IMR-90 (cell line): Measurements from ENCODE around the gene MAGI2. TPM values are rescaled to one million over a fixed set of nuclear protein-coding genes. Genes with fewer than 3 reads are reported as not detected.

Experiments
- ATAC-seq: fragments of 200-7000 bp; cut with Tn5 transposase; 2 replicates; pipeline ENCODE4 v1.9.1; 2020; ENCODE audit warnings: low read depth, mild to moderate bottlenecking, moderate library complexity
- BruUV-seq: library from RNA; stranded (reverse); fragments of 400-500 nt; replicated peaks from 2 replicates; lab custom pipeline; 2021; lab: Mats Ljungman, UMichigan
- CTCF ChIA-PET: fragments of 300-600 bp; formaldehyde crosslinking; extraction: SDS; loops from one replicate; lab custom pipeline; 2021; ENCODE audit warnings: antibody characterized with exemption; lab: Yijun Ruan, JAX
- POLR2A ChIA-PET: fragments of 300-600 bp; sonication (Branson Sonifier 250); formaldehyde crosslinking; loops from one replicate; lab custom pipeline; 2022; ENCODE audit warnings: antibody characterized with exemption; ENCODE audit not compliant: unreplicated experiment; lab: Charles Lee
- DNase-seq: peaks from one replicate; pipeline ENCODE4 v3.0.0; 2013
- H2AFZ ChIP-seq: replicated peaks from 2 replicates; pipeline ENCODE3; 2013; ENCODE audit warnings: low read length, mild to moderate bottlenecking; ENCODE audit not compliant: poor library complexity
- H2AK5ac ChIP-seq: 2 replicates; pipeline ENCODE4 v1.6.1; 2013; ENCODE audit warnings: low read depth, low read length, inconsistent platforms
- H2AK9ac ChIP-seq: replicated peaks from 2 replicates; pipeline ENCODE3; 2013; ENCODE audit warnings: mild to moderate bottlenecking, low read depth, low read length, moderate library complexity; ENCODE audit not compliant: poor library complexity
- H2BK120ac ChIP-seq: 2 replicates; pipeline ENCODE4 v1.6.1; 2013; ENCODE audit warnings: low read depth, low read length, inconsistent platforms
- H2BK15ac ChIP-seq: 3 replicates; pipeline ENCODE4 v1.6.1; 2013; ENCODE audit warnings: low read depth, low read length, inconsistent platforms
- H2BK20ac ChIP-seq: 2 replicates; pipeline ENCODE4 v1.6.1; 2013; ENCODE audit warnings: low read depth, mild to moderate bottlenecking, inconsistent platforms, low read length, moderate library complexity
- H2BK5ac ChIP-seq: 2 replicates; pipeline ENCODE4 v1.6.1; 2013; ENCODE audit warnings: mild to moderate bottlenecking, low read depth, low read length, inconsistent platforms; ENCODE audit not compliant: poor library complexity, severe bottlenecking
- H3K14ac ChIP-seq: replicated peaks from 2 replicates; pipeline ENCODE4 v1.6.1; 2013; ENCODE audit warnings: low read depth, low read length, inconsistent platforms
- H3K18ac ChIP-seq: 2 replicates; pipeline ENCODE4 v1.6.1; 2013; ENCODE audit warnings: low read depth, low read length, control low read depth
- H3K23ac ChIP-seq: 2 replicates; pipeline ENCODE4 v1.6.1; 2013; ENCODE audit warnings: low read depth, low read length, inconsistent platforms
- H3K27ac ChIP-seq: 2 replicates; pipeline ENCODE4 v1.5.1; 2013; ENCODE audit warnings: mild to moderate bottlenecking, control low read depth, low read length; ENCODE audit not compliant: insufficient read depth
- H3K27me3 ChIP-seq: 2 replicates; pipeline ENCODE4 v1.6.1; 2013; ENCODE audit warnings: low read length; ENCODE audit not compliant: control insufficient read depth, insufficient read depth
- H3K36me3 ChIP-seq: 2 replicates; pipeline ENCODE4 v1.6.1; 2013; ENCODE audit warnings: low read length, mixed read lengths; ENCODE audit not compliant: control insufficient read depth, insufficient read depth
- H3K4ac ChIP-seq: 2 replicates; pipeline ENCODE4 v1.6.1; 2013; ENCODE audit warnings: low read depth, low read length, inconsistent platforms
- H3K4me1 ChIP-seq: 2 replicates; pipeline ENCODE4 v1.6.1; 2013; ENCODE audit warnings: low read length, mixed read lengths; ENCODE audit not compliant: control insufficient read depth, insufficient read depth
- H3K4me2 ChIP-seq: 2 replicates; pipeline ENCODE4 v1.6.1; 2013; ENCODE audit warnings: low read depth, mild to moderate bottlenecking, control low read depth, low read length, moderate library complexity
- H3K4me3 ChIP-seq: 2 replicates; pipeline ENCODE4 v1.5.1; 2013; ENCODE audit warnings: low read depth, mild to moderate bottlenecking, control low read depth, low read length, moderate library complexity; ENCODE audit not compliant: insufficient read depth
- H3K56ac ChIP-seq: 2 replicates; pipeline ENCODE4 v1.6.1; 2013; ENCODE audit warnings: low read length, inconsistent platforms; ENCODE audit not compliant: insufficient read depth; ENCODE audit errors: extremely low read depth
- H3K79me1 ChIP-seq, 2 experiments: 2 replicates each; pipeline ENCODE4 v1.6.1; 2013; ENCODE audit warnings: low read length in 2 of 2, inconsistent platforms in 1 of 2, low read depth in 1 of 2
- H3K9ac ChIP-seq: 2 replicates; pipeline ENCODE4 v1.6.1; 2013; ENCODE audit warnings: low read depth, low read length, control low read depth
- H3K9me1 ChIP-seq: 2 replicates; pipeline ENCODE4 v1.6.1; 2013; ENCODE audit warnings: low read length, inconsistent platforms; ENCODE audit not compliant: insufficient read depth
- H3K9me3 ChIP-seq: 2 replicates; pipeline ENCODE4 v1.6.1; 2013; ENCODE audit warnings: low read length; ENCODE audit not compliant: control insufficient read depth, insufficient read depth
- H4K20me1 ChIP-seq: 2 replicates; pipeline ENCODE4 v1.6.1; 2013; ENCODE audit warnings: low read length, inconsistent platforms; ENCODE audit not compliant: insufficient read depth
- H4K5ac ChIP-seq: 2 replicates; pipeline ENCODE4 v1.6.1; 2013; ENCODE audit warnings: mild to moderate bottlenecking, low read depth, low read length, control low read depth
- H4K8ac ChIP-seq, 2 experiments: 2 replicates each; pipeline ENCODE4 v1.6.1; 2013; ENCODE audit warnings: low read depth in 2 of 2, low read length in 2 of 2, control low read depth in 1 of 2, inconsistent platforms in 1 of 2
- H4K91ac ChIP-seq: 2 replicates; pipeline ENCODE4 v1.6.1; 2013; ENCODE audit warnings: low read depth, low read length, inconsistent platforms; ENCODE audit not compliant: insufficient read depth
- BHLHE40 ChIP-seq: fragments of 150-350 bp; IDR thresholded peaks from 2 replicates; pipeline ENCODE4 v1.6.1; 2016; ENCODE audit warnings: mild to moderate bottlenecking, low read depth, low read length
- CEBPB ChIP-seq: IDR thresholded peaks from 2 replicates; pipeline ENCODE4 v1.6.1; 2012; ENCODE audit warnings: low read depth, low read length, improper control_type of control experiment
- CHD1 ChIP-seq: IDR thresholded peaks from 2 replicates; pipeline ENCODE4 v1.6.1; 2012; ENCODE audit warnings: low read depth, low read length, improper control_type of control experiment
- FOS ChIP-seq: fragments of 150-350 bp; IDR thresholded peaks from 2 replicates; pipeline ENCODE4 v1.6.1; 2016; ENCODE audit warnings: low read depth, low read length
- MAFK ChIP-seq: IDR thresholded peaks from 2 replicates; pipeline ENCODE4 v1.6.1; 2012; ENCODE audit warnings: low read depth, low read length, improper control_type of control experiment
- MAZ ChIP-seq: IDR thresholded peaks from 2 replicates; pipeline ENCODE4 v1.6.1; 2012; ENCODE audit warnings: low read depth, mild to moderate bottlenecking, low read length, improper control_type of control experiment, moderate library complexity, borderline replicate concordance
- MXI1 ChIP-seq: IDR thresholded peaks from 2 replicates; pipeline ENCODE4 v1.6.1; 2012; ENCODE audit warnings: low read depth, mild to moderate bottlenecking, low read length, moderate library complexity, borderline replicate concordance
- NFE2L2 ChIP-seq: fragments of 150-350 bp; IDR thresholded peaks from 2 replicates; pipeline ENCODE4 v1.6.1; 2016; ENCODE audit warnings: low read depth, mild to moderate bottlenecking, low read length
- POLR2A ChIP-seq: IDR thresholded peaks from 2 replicates; pipeline ENCODE4 v1.6.1; 2012; ENCODE audit warnings: mild to moderate bottlenecking, low read depth, low read length
- RAD21 ChIP-seq: IDR thresholded peaks from 2 replicates; pipeline ENCODE4 v1.6.1; 2012; ENCODE audit warnings: low read length, improper control_type of control experiment
- RCOR1 ChIP-seq: IDR thresholded peaks from 2 replicates; pipeline ENCODE4 v1.6.1; 2012; ENCODE audit warnings: mild to moderate bottlenecking, low read length, improper control_type of control experiment; ENCODE audit not compliant: insufficient replicate concordance
- RFX5 ChIP-seq: IDR thresholded peaks from 2 replicates; pipeline ENCODE4 v1.8.0; 2012; ENCODE audit warnings: low read depth, mild to moderate bottlenecking, low read length, moderate library complexity
- SMC3 ChIP-seq: fragments of 150-350 bp; IDR thresholded peaks from 2 replicates; pipeline ENCODE4 v1.6.1; 2016; ENCODE audit warnings: low read depth, mild to moderate bottlenecking, antibody characterized with exemption, low read length, moderate library complexity
- USF2 ChIP-seq: fragments of 150-350 bp; IDR thresholded peaks from 2 replicates; pipeline ENCODE4 v1.6.1; 2017; ENCODE audit warnings: mild to moderate bottlenecking, antibody characterized with exemption, low read length, low read depth
- WGBS, 2 experiments: methylation state at CpG; one replicate each; pipeline versions ENCODE4 v1.1.5 to v1.1.7; 2013; ENCODE audit warnings: missing lambda C conversion rate in 2 of 2; ENCODE audit not compliant: insufficient read length in 1 of 2; ENCODE audit errors: extremely low coverage in 2 of 2; 5-methylcytosine and 5-hydroxymethylcytosine counted together
- dilution Hi-C: fragments of 300-500 bp; cut with HindIII; formaldehyde crosslinking; loops from one replicate; pipeline ENCODE4 v1.14.3; 2018; ENCODE audit warnings: low sequenced_read_pairs; ENCODE audit not compliant: unreplicated experiment
- in situ Hi-C: fragments of 300-500 bp; cut with MboI; formaldehyde crosslinking; loops from 3 replicates; pipeline ENCODE4 v1.14.3; 2019; ENCODE audit warnings: low sequenced_read_pairs, inconsistent platforms, mixed read lengths
- intact Hi-C: fragments of 100-400 bp; cut with micrococcal nuclease; formaldehyde crosslinking; loops from 2 replicates; pipeline ENCODE4 v1.10.0; 2022
- polyA plus RNA-seq, 3 experiments: library from polyadenylated mRNA; depleted of rRNA; stranded (reverse); fragments of >200 nt; gene quantifications; 2 replicates each; pipeline ENCODE4 v1.2.3, GENCODE V29; 2012; ENCODE audit warnings: low replicate concordance in 1 of 3
- total RNA-seq: library from RNA; depleted of rRNA; stranded (reverse); fragments of >200 nt; gene quantifications from 2 replicates; pipeline ENCODE4 v1.2.3, GENCODE V29; 2012
- TF ChIP-seq, protein P1 (sequence below): fragments of 150-350 bp; IDR thresholded peaks from 2 replicates; pipeline ENCODE4 v1.6.1; 2016; ENCODE audit warnings: low read depth, mild to moderate bottlenecking, low read length, moderate library complexity, borderline replicate concordance
- TF ChIP-seq, protein P2 (sequence below): conservative IDR thresholded peaks from 2 replicates; pipeline ENCODE4 v1.5.1; 2012; ENCODE audit warnings: mild to moderate bottlenecking, low read depth, low read length, improper control_type of control experiment

MAGI2 gene
- total and polyA plus RNA-seq, 2 of the 4 experiments (the other 2 are of a cell fraction): 2.5 to 17.9 TPM

GRCh38 chr7:79478386-79478785, 24.9 kb upstream of the MAGI2 start:
- in situ Hi-C loops (no loop called here), dilution Hi-C loops (no loop called here), intact Hi-C loops (no loop called here)
- Histone ChIP-seq H2AFZ (no peak overlapping the region), H4K20me1 (no peaks in the 10 kb centered on the region), H3K56ac (no peak overlapping the region), H3K4me1 (no peaks in the 10 kb centered on the region), H3K27ac (no peak overlapping the region), H3K9me1 (no peaks in the 10 kb centered on the region), H3K23ac (no peak overlapping the region), H4K8ac (no peak overlapping the region), H3K4ac (no peak overlapping the region), H3K36me3 (no peaks in the 10 kb centered on the region), H2BK15ac (no peak overlapping the region), H3K79me1 (no peaks in the 10 kb centered on the region), H2AK5ac (no peak overlapping the region), H3K18ac (no peak overlapping the region), H3K14ac (no peak overlapping the region), H3K27me3 (no peaks in the 10 kb centered on the region), H4K5ac (no peak overlapping the region), H3K9me3 (no peaks in the 10 kb centered on the region), H3K4me3 (no peak overlapping the region), H3K9ac (no peak overlapping the region), H2BK20ac (no peak overlapping the region), H2AK9ac (no peak overlapping the region), H2BK120ac (no peak overlapping the region), H2BK5ac (no peak overlapping the region), H4K91ac (no peak overlapping the region), H3K4me2 (no peak overlapping the region)
- CTCF ChIA-PET: no interaction called here
- POLR2A ChIA-PET: no interaction called here
- no CpG with 5 or more reads among the region's 3 CpGs for WGBS, 2 experiments
- no TSS peak for BruUV-seq
- TF ChIP-seq RAD21 (no peak), CEBPB (no peak), MXI1 (no peak), SMC3 (no peak), FOS (no peak), MAFK (no peak), MAZ (no peak), RCOR1 (no peak), POLR2A (no peak), CHD1 (no peak), RFX5 (no peak), USF2 (no peak), BHLHE40 (no peak), NFE2L2 (no peak)
- TF ChIP-seq, protein P1, sequence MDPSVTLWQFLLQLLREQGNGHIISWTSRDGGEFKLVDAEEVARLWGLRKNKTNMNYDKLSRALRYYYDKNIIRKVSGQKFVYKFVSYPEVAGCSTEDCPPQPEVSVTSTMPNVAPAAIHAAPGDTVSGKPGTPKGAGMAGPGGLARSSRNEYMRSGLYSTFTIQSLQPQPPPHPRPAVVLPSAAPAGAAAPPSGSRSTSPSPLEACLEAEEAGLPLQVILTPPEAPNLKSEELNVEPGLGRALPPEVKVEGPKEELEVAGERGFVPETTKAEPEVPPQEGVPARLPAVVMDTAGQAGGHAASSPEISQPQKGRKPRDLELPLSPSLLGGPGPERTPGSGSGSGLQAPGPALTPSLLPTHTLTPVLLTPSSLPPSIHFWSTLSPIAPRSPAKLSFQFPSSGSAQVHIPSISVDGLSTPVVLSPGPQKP: no peak
- TF ChIP-seq, protein P2, sequence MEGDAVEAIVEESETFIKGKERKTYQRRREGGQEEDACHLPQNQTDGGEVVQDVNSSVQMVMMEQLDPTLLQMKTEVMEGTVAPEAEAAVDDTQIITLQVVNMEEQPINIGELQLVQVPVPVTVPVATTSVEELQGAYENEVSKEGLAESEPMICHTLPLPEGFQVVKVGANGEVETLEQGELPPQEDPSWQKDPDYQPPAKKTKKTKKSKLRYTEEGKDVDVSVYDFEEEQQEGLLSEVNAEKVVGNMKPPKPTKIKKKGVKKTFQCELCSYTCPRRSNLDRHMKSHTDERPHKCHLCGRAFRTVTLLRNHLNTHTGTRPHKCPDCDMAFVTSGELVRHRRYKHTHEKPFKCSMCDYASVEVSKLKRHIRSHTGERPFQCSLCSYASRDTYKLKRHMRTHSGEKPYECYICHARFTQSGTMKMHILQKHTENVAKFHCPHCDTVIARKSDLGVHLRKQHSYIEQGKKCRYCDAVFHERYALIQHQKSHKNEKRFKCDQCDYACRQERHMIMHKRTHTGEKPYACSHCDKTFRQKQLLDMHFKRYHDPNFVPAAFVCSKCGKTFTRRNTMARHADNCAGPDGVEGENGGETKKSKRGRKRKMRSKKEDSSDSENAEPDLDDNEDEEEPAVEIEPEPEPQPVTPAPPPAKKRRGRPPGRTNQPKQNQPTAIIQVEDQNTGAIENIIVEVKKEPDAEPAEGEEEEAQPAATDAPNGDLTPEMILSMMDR: no peak
- DNase-seq (no peak), ATAC-seq (no peak)
